WTC11 (cell line): ENCODE results near the gene MYLK.

Source experiments
- FOXJ3 ChIP-seq: sonication (generic); formaldehyde crosslinking; IDR thresholded peaks from 2 replicates; pipeline ENCODE4 v1.9.0; 2021; ENCODE audit warnings: missing genetic modification reagents, mild to moderate bottlenecking, borderline replicate concordance
- TCF7 ChIP-seq: sonication (generic); formaldehyde crosslinking; IDR thresholded peaks from 2 replicates; pipeline ENCODE4 v1.8.0; 2022; ENCODE audit warnings: mild to moderate bottlenecking, low read depth, missing genetic modification reagents, moderate library complexity
- TF ChIP-seq, protein P1 (sequence below): fragments of 200-600 bp; IDR thresholded peaks from 2 replicates; pipeline ENCODE4 v1.8.0; 2022; ENCODE audit warnings: antibody characterized with exemption

DNA sequence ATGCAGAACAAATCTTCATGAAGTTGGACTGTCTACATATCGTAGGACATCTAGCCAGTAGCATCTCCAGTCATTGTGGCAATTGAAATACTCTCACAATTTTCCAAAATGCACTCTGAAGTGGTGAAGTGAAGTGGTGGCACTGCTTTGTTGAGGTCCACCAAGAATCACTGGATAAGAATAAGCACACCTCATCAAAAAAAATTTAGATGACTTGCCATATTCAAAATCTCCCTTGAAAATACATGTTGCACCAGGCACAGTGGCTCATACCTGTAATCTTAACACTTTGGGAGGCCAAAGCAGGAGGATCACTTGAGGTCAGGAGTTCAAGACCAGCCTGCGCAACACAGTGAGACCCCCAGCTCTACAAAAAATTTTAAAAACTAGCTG is 312.2 kb downstream of the MYLK start:
- no peak for TF ChIP-seq TCF7 (CRISPR knock-in tag)
- no peak for TF ChIP-seq FOXJ3 (CRISPR knock-in tag)
- TF ChIP-seq, protein P1, sequence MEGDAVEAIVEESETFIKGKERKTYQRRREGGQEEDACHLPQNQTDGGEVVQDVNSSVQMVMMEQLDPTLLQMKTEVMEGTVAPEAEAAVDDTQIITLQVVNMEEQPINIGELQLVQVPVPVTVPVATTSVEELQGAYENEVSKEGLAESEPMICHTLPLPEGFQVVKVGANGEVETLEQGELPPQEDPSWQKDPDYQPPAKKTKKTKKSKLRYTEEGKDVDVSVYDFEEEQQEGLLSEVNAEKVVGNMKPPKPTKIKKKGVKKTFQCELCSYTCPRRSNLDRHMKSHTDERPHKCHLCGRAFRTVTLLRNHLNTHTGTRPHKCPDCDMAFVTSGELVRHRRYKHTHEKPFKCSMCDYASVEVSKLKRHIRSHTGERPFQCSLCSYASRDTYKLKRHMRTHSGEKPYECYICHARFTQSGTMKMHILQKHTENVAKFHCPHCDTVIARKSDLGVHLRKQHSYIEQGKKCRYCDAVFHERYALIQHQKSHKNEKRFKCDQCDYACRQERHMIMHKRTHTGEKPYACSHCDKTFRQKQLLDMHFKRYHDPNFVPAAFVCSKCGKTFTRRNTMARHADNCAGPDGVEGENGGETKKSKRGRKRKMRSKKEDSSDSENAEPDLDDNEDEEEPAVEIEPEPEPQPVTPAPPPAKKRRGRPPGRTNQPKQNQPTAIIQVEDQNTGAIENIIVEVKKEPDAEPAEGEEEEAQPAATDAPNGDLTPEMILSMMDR: no peak
